ENCODE measurements around the gene PTCSC3.

Gene PTCSC3

DNA sequence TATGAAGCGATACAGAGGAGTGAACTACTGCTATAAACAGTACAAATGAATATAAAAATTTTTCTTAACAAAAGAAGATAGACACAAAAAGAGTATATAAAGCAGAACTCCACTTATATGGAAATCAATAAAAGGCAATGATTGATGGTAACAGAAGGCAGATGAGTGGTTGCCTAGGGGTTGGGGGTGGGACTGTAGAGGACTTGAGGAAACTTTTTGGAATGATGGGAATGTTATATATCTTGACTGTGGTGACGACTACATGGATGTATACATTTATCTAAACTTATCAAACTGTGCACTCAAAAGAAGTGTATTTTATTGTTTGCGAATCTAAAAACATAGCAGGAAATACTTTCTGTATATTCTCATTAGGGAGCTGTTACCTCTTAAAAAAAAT is 89.1 kb downstream of the PTCSC3 start:
- TF ChIP-seq, protein P1, sequence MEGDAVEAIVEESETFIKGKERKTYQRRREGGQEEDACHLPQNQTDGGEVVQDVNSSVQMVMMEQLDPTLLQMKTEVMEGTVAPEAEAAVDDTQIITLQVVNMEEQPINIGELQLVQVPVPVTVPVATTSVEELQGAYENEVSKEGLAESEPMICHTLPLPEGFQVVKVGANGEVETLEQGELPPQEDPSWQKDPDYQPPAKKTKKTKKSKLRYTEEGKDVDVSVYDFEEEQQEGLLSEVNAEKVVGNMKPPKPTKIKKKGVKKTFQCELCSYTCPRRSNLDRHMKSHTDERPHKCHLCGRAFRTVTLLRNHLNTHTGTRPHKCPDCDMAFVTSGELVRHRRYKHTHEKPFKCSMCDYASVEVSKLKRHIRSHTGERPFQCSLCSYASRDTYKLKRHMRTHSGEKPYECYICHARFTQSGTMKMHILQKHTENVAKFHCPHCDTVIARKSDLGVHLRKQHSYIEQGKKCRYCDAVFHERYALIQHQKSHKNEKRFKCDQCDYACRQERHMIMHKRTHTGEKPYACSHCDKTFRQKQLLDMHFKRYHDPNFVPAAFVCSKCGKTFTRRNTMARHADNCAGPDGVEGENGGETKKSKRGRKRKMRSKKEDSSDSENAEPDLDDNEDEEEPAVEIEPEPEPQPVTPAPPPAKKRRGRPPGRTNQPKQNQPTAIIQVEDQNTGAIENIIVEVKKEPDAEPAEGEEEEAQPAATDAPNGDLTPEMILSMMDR (IDR thresholded peaks at IDR 0.05; ENCODE audit: low read depth, low read length) = no peak
- no peak for DNase-seq (ENCODE audit: extremely low read depth, low read depth)

DNA sequence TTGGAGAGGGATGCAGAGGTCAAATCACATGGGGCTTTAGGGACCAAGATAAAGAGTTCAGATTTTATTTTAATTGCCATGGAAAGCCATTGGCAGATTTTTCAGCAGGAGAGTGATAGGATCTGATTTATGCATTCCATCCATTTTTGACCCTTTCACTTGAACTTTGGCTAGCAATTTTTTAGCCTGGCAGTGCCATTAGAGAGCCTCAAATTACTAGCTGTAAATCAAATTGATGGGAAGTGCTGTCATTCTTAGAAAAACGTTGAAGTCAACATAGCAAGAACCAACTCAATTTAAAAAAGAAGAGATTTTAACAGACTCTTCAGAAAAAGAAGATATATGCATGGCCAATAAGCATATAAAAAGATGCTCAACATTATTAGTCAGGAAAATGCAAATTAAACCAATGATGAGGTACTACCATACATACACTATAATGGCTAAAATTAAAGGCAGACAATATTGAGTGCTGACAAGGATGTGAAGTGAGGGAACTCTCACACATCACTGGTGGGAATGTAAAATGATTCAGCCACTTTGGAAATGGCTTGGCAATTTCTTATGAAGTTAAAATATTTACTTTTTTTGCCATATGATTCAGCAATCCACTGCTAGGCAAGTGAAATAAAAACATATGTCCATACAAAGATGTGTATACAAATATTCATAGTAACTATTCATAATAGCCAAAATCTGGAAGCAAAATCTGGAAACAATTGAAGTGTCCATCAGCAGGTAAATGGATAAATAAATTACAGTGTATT is 89.7 kb downstream of the PTCSC3 start:
- TF ChIP-seq, protein P1 (IDR thresholded peaks at IDR 0.05; ENCODE audit: low read depth, low read length) = no peak
- no peak for DNase-seq (ENCODE audit: extremely low read depth, low read depth)

DNA sequence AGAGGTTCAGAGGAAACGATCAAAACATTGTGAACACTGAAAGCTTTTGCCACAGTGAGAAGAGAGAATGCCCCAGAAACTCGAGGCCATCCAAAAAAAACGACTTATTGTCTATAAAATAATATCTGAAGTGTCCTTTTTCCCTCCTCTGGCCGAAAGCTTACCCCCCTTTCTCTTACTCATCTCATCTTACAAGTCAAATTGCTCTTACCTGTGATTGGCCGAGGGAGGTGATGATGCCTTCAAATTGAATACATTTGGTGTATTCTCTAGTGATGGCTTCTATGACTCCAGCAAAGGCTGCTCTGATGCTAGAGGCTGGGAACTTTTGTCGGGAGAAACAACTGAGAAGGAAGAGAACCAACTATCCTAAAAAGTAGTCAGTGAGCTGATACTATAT is 90.7 kb downstream of the PTCSC3 start:
- TF ChIP-seq, protein P1 (IDR thresholded peaks at IDR 0.05; ENCODE audit: low read depth, low read length) = no peak
- no peak for DNase-seq (ENCODE audit: extremely low read depth, low read depth)

Measured in AG09319 (cell line).